Neuronal stem cell (in vitro differentiated cells): ENCODE measurements around the gene PHYKPL.
A peak's percentile ranks its signal among the peaks of the same experiment; 100 is the strongest.

Experiments used
- DNase-seq: peaks from one replicate; pipeline ENCODE4 v3.0.0-alpha.2; 2013; ENCODE audit warnings: low spot score
- H2AFZ ChIP-seq: one replicate; pipeline ENCODE4 v1.6.1; 2013; ENCODE audit warnings: mild to moderate bottlenecking, low read length, inconsistent platforms
- H2AK5ac ChIP-seq: 2 replicates; pipeline ENCODE4 v1.6.1; 2013; ENCODE audit warnings: low read depth, mild to moderate bottlenecking, inconsistent platforms, low read length, moderate library complexity, mixed read lengths
- H2BK120ac ChIP-seq: 2 replicates; pipeline ENCODE4 v1.6.1; 2013; ENCODE audit warnings: low read depth, mild to moderate bottlenecking, inconsistent platforms, low read length, moderate library complexity, mixed read lengths
- H2BK12ac ChIP-seq: one replicate; pipeline ENCODE4 v1.6.1; 2013; ENCODE audit warnings: low read length, inconsistent platforms
- H2BK15ac ChIP-seq: 2 replicates; pipeline ENCODE4 v1.6.1; 2013; ENCODE audit warnings: mild to moderate bottlenecking, low read length, inconsistent platforms, mixed read lengths
- H2BK5ac ChIP-seq: one replicate; pipeline ENCODE4 v1.6.1; 2013; ENCODE audit warnings: inconsistent platforms, mild to moderate bottlenecking, low read length, moderate library complexity
- H3K14ac ChIP-seq: one replicate; pipeline ENCODE4 v1.6.1; 2013; ENCODE audit warnings: low read length, inconsistent platforms
- H3K18ac ChIP-seq: 2 replicates; pipeline ENCODE4 v1.6.1; 2013; ENCODE audit warnings: low read length, inconsistent platforms
- H3K23ac ChIP-seq: 2 replicates; pipeline ENCODE4 v1.6.1; 2013; ENCODE audit warnings: low read depth, mild to moderate bottlenecking, mixed read lengths, low read length, inconsistent platforms; ENCODE audit not compliant: poor library complexity
- H3K27ac ChIP-seq: replicated peaks from 3 replicates; pipeline ENCODE4 v1.5.1; 2013; ENCODE audit warnings: low read length, inconsistent platforms
- H3K27me3 ChIP-seq, 3 experiments: 2 replicates each; pipeline ENCODE4 v1.6.1; 2013; ENCODE audit warnings: low read length in 3 of 3, mild to moderate bottlenecking in 2 of 3, inconsistent platforms in 1 of 3, low read depth in 1 of 3, mixed read lengths in 1 of 3, moderate library complexity in 1 of 3; ENCODE audit not compliant: control insufficient read depth in 3 of 3, insufficient read depth in 3 of 3
- H3K36me3 ChIP-seq, 2 donors: replicated peaks in 1 of 2; 2 replicates each; pipeline ENCODE4 v1.6.1; 2013; ENCODE audit warnings: low read length in 2 of 2; ENCODE audit not compliant: control insufficient read depth in 2 of 2, insufficient read depth in 2 of 2
- H3K4ac ChIP-seq: 2 replicates; pipeline ENCODE4 v1.6.1; 2013; ENCODE audit warnings: inconsistent platforms, mild to moderate bottlenecking, low read length, moderate library complexity
- H3K4me1 ChIP-seq, 2 donors: 1 replicate in 1 of 2; 2 replicates in 1 of 2; pipeline ENCODE4 v1.6.1; 2013; ENCODE audit warnings: low read length in 2 of 2, low read depth in 1 of 2; ENCODE audit not compliant: control insufficient read depth in 2 of 2, insufficient read depth in 1 of 2
- H3K4me2 ChIP-seq: one replicate; pipeline ENCODE4 v1.6.1; 2013; ENCODE audit warnings: mild to moderate bottlenecking, low read length, inconsistent platforms; ENCODE audit not compliant: insufficient read depth, poor library complexity, severe bottlenecking
- H3K4me3 ChIP-seq, 2 donors: 2 replicates each; pipeline ENCODE4 v1.5.1; 2013; ENCODE audit warnings: low read length in 2 of 2, mild to moderate bottlenecking in 2 of 2, inconsistent platforms in 1 of 2, moderate library complexity in 1 of 2
- H3K79me1 ChIP-seq: one replicate; pipeline ENCODE4 v1.6.1; 2013; ENCODE audit warnings: low read depth, mild to moderate bottlenecking, inconsistent platforms, low read length, moderate library complexity
- H3K9ac ChIP-seq: one replicate; pipeline ENCODE4 v1.6.1; 2013; ENCODE audit warnings: mild to moderate bottlenecking, low read depth, low read length, inconsistent platforms; ENCODE audit not compliant: poor library complexity
- H3K9me3 ChIP-seq, 2 donors: replicated peaks in 1 of 2; 2 replicates each; pipeline versions ENCODE3 to v1.6.1; 2013; ENCODE audit warnings: low read length in 2 of 2, mild to moderate bottlenecking in 2 of 2, inconsistent platforms in 1 of 2, low read depth in 1 of 2, mixed read lengths in 1 of 2, moderate library complexity in 1 of 2; ENCODE audit not compliant: control insufficient read depth in 2 of 2, insufficient read depth in 1 of 2
- H4K8ac ChIP-seq: one replicate; pipeline ENCODE4 v1.6.1; 2013; ENCODE audit warnings: low read depth, mild to moderate bottlenecking, inconsistent platforms, low read length, moderate library complexity
- H4K91ac ChIP-seq: one replicate; pipeline ENCODE4 v1.6.1; 2013; ENCODE audit warnings: low read length, low read depth, mild to moderate bottlenecking, inconsistent platforms; ENCODE audit not compliant: poor library complexity
- WGBS, 2 donors: extraction: QIAGEN DNeasy Blood & Tissue Kit; methylation state at CpG; one replicate each; pipeline ENCODE4 v1.1.7; 2013; ENCODE audit warnings: missing lambda C conversion rate in 2 of 2, mixed read lengths in 1 of 2; ENCODE audit not compliant: insufficient read length in 2 of 2, insufficient replicate concordance in 1 of 2; ENCODE audit errors: extremely low coverage in 2 of 2; 5-methylcytosine and 5-hydroxymethylcytosine counted together

PHYKPL gene

DNA sequence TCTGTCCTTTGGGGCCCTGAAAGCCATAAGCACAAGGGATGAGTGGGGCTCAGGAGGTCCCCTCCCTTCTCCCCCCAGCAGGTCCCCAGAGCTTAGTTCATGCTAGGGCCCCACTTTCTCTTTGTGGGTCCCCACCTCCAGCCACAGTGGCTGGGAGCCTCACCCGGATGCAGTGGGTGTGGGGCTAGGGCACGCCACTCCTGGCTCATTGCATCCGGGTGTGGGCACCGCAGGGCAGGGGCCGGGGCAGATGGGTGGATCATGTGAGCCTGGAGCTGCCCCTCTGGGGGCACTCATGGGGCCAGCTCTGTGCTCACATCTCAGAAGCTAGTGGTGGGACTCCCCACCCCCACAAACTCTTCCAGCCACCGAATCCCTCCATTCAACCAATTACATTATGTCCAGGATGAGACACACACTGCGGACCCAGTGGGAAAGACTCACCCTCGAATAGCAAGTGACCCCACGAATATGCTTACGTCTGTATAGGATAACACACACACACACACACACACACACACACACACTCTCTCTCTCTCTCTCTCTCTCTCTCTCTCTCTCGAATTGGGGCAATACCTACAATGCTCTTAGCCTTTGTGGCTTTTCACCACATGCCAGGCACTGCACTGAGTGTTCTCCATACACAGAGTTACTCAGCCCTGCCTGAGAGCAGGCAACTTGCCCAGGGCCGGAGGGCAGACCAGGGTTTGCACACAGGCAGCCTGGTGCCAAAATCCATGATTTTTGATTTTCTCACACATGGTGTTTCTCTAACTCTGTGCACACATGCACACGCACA, 16.8 kb upstream of the PHYKPL start:
- DNase-seq = no peak
- no CpG with 5 or more reads among the region's 13 CpGs for WGBS, 2 donors
- no peak overlapping the region for H2BK12ac ChIP-seq

DNA sequence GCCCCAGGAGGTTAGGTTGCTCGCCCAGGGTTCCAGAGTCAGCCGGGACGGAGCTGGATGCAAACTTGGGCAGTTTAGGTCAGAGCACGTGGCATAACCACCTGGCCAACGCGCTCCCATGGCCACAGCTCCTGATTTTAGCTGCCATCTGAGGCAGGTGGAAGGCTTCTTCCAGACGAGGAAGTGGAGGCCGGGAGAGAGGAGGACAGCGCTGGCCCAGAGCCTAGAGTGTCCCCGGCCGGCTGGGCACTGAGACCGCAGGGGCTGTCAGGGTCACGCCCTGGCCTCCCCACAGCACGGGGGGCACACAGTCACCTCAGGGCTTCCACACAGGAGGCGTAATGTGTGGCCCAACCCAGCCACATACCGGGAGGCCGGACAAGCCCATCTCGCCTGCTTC, 16.1 kb upstream of the PHYKPL start:
- H4K91ac ChIP-seq = no peak overlapping the region
- H2AK5ac ChIP-seq = peak overlapping the region; percentile 84
- H3K4me1 ChIP-seq = peaks cover 0 to 2% of the 10 kb centered on the region in 2 donors
- no peaks in the 10 kb centered on the region for H3K27me3 ChIP-seq
- H2BK15ac ChIP-seq = peak overlapping the region; percentile 85
- no peak overlapping the region for H2BK120ac ChIP-seq
- no peak overlapping the region for H3K9ac ChIP-seq
- H2BK5ac ChIP-seq = peak overlapping the region; percentile 42
- H3K14ac ChIP-seq = peak overlapping the region; percentile 75
- no peaks in the 10 kb centered on the region for H3K36me3 ChIP-seq
- no peak for DNase-seq
- WGBS, 2 donors = no CpG with 5 or more reads among the region's 18 CpGs
- H3K4me2 ChIP-seq = no peak overlapping the region
- H2BK12ac ChIP-seq = peak overlapping the region; percentile 84
- no peak overlapping the region for H3K4me3 ChIP-seq
- peak overlapping the region; percentile 85 for H3K23ac ChIP-seq
- H3K9me3 ChIP-seq = no peaks in the 10 kb centered on the region
- no peak overlapping the region for H3K27ac ChIP-seq
- peak overlapping the region; percentile 66 for H3K4ac ChIP-seq
- no peak overlapping the region for H4K8ac ChIP-seq
- H2AFZ ChIP-seq = no peak overlapping the region
- H3K79me1 ChIP-seq = no peaks in the 10 kb centered on the region
- H3K18ac ChIP-seq = peak overlapping the region; percentile 74

More for the DNA sequence above, 16.8 kb upstream of the PHYKPL start:
- Histone ChIP-seq H3K27me3 (no peaks in the 10 kb centered on the region), H3K23ac (no peak overlapping the region), H3K4me2 (no peak overlapping the region), H2BK5ac (no peak overlapping the region), H3K14ac (peak overlapping the region; percentile 56), H3K4me1 (peaks cover 0 to 2% of the 10 kb centered on the region in 2 donors), H3K36me3 (no peaks in the 10 kb centered on the region), H3K4ac (peak overlapping the region; percentile 23), H2AK5ac (peak overlapping the region; percentile 84), H3K18ac (peak overlapping the region; percentile 57), H2BK15ac (peak overlapping the region; percentile 85), H2AFZ (no peak overlapping the region), H4K91ac (no peak overlapping the region), H2BK120ac (no peak overlapping the region), H3K9ac (no peak overlapping the region), H3K4me3 (no peak overlapping the region), H3K27ac (no peak overlapping the region), H3K9me3 (no peaks in the 10 kb centered on the region), H3K79me1 (no peaks in the 10 kb centered on the region), H4K8ac (peak overlapping the region; percentile 17)

DNA sequence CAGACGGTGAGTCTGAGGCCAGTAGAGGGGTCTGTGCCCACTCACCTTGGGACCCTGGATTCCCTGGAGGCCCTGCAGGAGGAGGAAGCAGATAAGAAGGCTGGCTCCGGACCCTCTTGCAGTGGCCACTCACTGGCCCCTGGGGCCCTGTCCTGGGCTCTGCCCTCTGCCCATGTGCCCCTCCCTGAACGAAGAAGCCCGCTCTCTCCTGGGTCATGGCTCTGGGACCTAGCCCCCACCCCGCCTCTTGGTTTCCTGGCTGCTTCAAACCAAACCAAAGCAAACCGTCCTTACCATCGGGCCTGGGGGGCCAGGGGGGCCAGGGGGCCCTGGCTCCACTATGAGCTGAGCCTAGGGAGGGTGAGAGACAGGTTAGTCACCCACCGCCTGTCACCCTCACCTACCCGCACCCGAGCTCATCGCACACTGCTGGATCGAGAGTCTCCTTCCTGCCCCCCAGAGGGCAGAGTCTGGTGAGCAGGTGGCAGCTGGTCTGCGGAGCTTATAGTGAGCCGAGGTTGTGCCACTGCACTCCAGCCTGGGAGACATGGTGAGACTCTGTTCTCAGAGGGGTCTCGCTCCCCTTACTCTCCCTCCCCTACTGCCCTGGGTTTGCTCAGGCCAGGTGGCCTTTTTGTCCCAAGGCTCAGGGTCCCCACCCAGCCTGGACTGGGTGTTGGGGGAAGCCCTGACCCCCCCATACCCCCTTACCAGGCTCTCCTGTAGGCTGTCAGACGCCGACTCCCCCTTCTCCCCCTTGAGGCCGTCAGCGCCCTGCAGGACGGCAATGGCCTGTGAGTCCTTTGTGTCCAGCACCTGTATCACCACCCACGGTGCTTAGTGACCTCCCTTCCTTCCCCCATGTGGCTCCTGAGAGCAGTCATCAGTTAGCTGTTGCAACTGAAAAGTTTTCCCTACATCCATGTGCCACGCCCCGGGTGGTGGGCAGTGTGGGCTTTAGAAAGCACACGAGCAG, 15.2 kb upstream of the PHYKPL start:
- H3K23ac ChIP-seq = peak overlapping the region; percentile 85
- peak overlapping the region; percentile 42 for H2BK5ac ChIP-seq
- H3K14ac ChIP-seq = peak overlapping the region; percentile 82
- H3K9ac ChIP-seq = peak overlapping the region; percentile 30
- no peak overlapping the region for H2AFZ ChIP-seq
- H3K9me3 ChIP-seq = no peaks in the 10 kb centered on the region
- H3K4me1 ChIP-seq = peaks cover 0 to 2% of the 10 kb centered on the region in 2 donors
- no peak overlapping the region for H4K91ac ChIP-seq
- H2BK15ac ChIP-seq = peak overlapping the region; percentile 15
- peak overlapping the region; percentile 79 for H2AK5ac ChIP-seq
- H3K4me3 ChIP-seq = no peak overlapping the region
- no CpG with 5 or more reads among the region's 24 CpGs for WGBS, 2 donors
- H3K36me3 ChIP-seq = no peaks in the 10 kb centered on the region
- no peaks in the 10 kb centered on the region for H3K27me3 ChIP-seq
- H2BK12ac ChIP-seq = peak overlapping the region; percentile 4
- H4K8ac ChIP-seq = peak overlapping the region; percentile 17
- no peak overlapping the region for H3K27ac ChIP-seq
- DNase-seq = no peak
- H2BK120ac ChIP-seq = no peak overlapping the region
- no peak overlapping the region for H3K4me2 ChIP-seq
- H3K18ac ChIP-seq = peak overlapping the region; percentile 44
- H3K4ac ChIP-seq = no peak overlapping the region
- no peaks in the 10 kb centered on the region for H3K79me1 ChIP-seq
